RWPE1 (cell line): Measurements from ENCODE around the gene GGA1.

Source experiments
- CTCF ChIA-PET: fragments of 350-600 bp; sonication (Branson Sonifier 250); formaldehyde crosslinking; extraction: SDS; loops from one replicate; lab custom pipeline; 2021; lab: Yijun Ruan, JAX
- POLR2A ChIA-PET: fragments of 400-600 bp; formaldehyde crosslinking; extraction: SDS; loops from one replicate; lab custom pipeline; 2020; ENCODE audit warnings: antibody characterized with exemption; ENCODE audit not compliant: low non-redundant PET; lab: Yijun Ruan, JAX
- DNase-seq: peaks from one replicate; pipeline ENCODE4 v3.0.0; 2012; ENCODE audit warnings: low spot score
- H3K27ac ChIP-seq: fragments of 450-650 bp; 2 replicates; pipeline ENCODE4 v1.5.1; 2017
- CTCF ChIP-seq: fragments of 450-650 bp; conservative IDR thresholded peaks from 2 replicates; pipeline ENCODE4 v1.5.1; 2017; ENCODE audit warnings: low read depth, mild to moderate bottlenecking

The GGA1 gene

GRCh38 chr22:37676736-37677492, 68.3 kb downstream of the GGA1 start:
- POLR2A ChIA-PET = no interaction called here
- TF ChIP-seq CTCF = no peak
- peak; percentile 73 for DNase-seq
- peak overlapping the region; percentile 98 for H3K27ac ChIP-seq
- CTCF ChIA-PET = interaction anchor here (0.6 kb wide), 1 partner anchor 54 kb away, joined by 3 read pairs; no protein-coding TSS in a partner anchor

- CTCF ChIA-PET = no interaction called here
- TF ChIP-seq CTCF = no peak
- H3K27ac ChIP-seq = peak overlapping the region; percentile 98
- POLR2A ChIA-PET = no interaction called here
- DNase-seq = no peak
Observed at GRCh38 chr22:37677493-37677974, 68.9 kb downstream of the GGA1 start.

- ChIA-PET CTCF (no interaction called here), POLR2A (no interaction called here)
- DNase-seq = no peak
- no peak for TF ChIP-seq CTCF
- H3K27ac ChIP-seq = peak overlapping the region; percentile 98
Observed at GRCh38 chr22:37678372-37678771, 69.7 kb downstream of the GGA1 start.

- no peak for TF ChIP-seq CTCF
- H3K27ac ChIP-seq = peak overlapping the region; percentile 98
- POLR2A ChIA-PET = no interaction called here
- no peak for DNase-seq
- CTCF ChIA-PET = interaction anchor here (0.7 kb wide), 1 partner anchor 126 kb away, joined by 7 read pairs; a partner anchor contains a TSS
Observed at GRCh38 chr22:37679670-37680069, 71.0 kb downstream of the GGA1 start.

GRCh38 chr22:37680191-37680851, 71.7 kb downstream of the GGA1 start:
- H3K27ac ChIP-seq = peak overlapping the region; percentile 98
- POLR2A ChIA-PET = no interaction called here
- no peak for DNase-seq
- CTCF ChIA-PET = interaction anchor here (0.7 to 0.9 kb wide), 2 partner anchors 37 to 125 kb away, joined by 4 to 7 read pairs; a partner anchor contains a TSS
- TF ChIP-seq CTCF = no peak

GRCh38 chr22:37681001-37681424, 72.4 kb downstream of the GGA1 start:
- H3K27ac ChIP-seq = peak overlapping the region; percentile 98
- CTCF ChIA-PET = interaction anchor here (0.5 to 1.4 kb wide), 4 partner anchors 11 to 41 kb away, joined by 3 to 5 read pairs (median 3); partner anchors contain the start of gene SH3BP1
- POLR2A ChIA-PET = no interaction called here
- DNase-seq = no peak
- TF ChIP-seq CTCF = no peak
